ENCODE measurements around the gene PDZD2.

GRCh38 chr5:31931874-31932273 lies 292.9 kb downstream of the PDZD2 start:
- TF ChIP-seq CTCF (IDR thresholded peaks at IDR 0.05): no peak
- TF ChIP-seq POLR2A (IDR thresholded peaks at IDR 0.05): no peak
